GM12878 (cell line): Measurements from ENCODE around the gene GRM7. TPM values are rescaled to one million over a fixed set of nuclear protein-coding genes. Genes with fewer than 3 reads are reported as not detected.

Experiments
- ATAC-seq: fragments of 200-7000 bp; cut with Tn5 transposase; 3 replicates; pipeline ENCODE4 v1.9.1; 2020; ENCODE audit warnings: mild to moderate bottlenecking, moderate library complexity
- BruUV-seq: library from RNA; stranded (reverse); fragments of 400-500 nt; replicated peaks from 2 replicates; lab custom pipeline; 2021; lab: Mats Ljungman, UMichigan
- CTCF ChIA-PET: fragments of 300-600 bp; sonication (Branson Sonifier 250); formaldehyde crosslinking; extraction: SDS; loops from one replicate; lab custom pipeline; 2021; ENCODE audit warnings: inconsistent platforms; lab: Yijun Ruan, JAX
- POLR2A ChIA-PET: fragments of 350-600 bp; formaldehyde crosslinking; extraction: SDS; loops from one replicate; lab custom pipeline; 2021; ENCODE audit warnings: inconsistent platforms; lab: Charles Lee
- RAD21 ChIA-PET: fragments of 300-600 bp; sonication (Branson Sonifier 250); formaldehyde crosslinking; loops from one replicate; lab custom pipeline; 2023; ENCODE audit warnings: antibody characterized with exemption; ENCODE audit not compliant: unreplicated experiment; lab: Charles Lee
- SMC1A ChIA-PET: fragments of 300-600 bp; sonication (Branson Sonifier 250); formaldehyde crosslinking; loops from one replicate; lab custom pipeline; 2023; ENCODE audit not compliant: unreplicated experiment, uncharacterized antibody; lab: Charles Lee
- DNase-seq: peaks from one replicate; pipeline ENCODE4 v3.0.0-alpha.2; 2011; ENCODE audit warnings: low read depth, low spot score
- FAIRE-seq: peaks from 3 replicates; lab custom pipeline; 2011; peaks lifted over from hg19 to GRCh38; lab: Jason Lieb, UNC
- H2AFZ ChIP-seq: 2 replicates; pipeline ENCODE4 v1.6.0; 2011; ENCODE audit warnings: low read depth, low read length, control low read depth; ENCODE audit not compliant: control insufficient read depth
- H3K27ac ChIP-seq: 2 replicates; pipeline ENCODE4 v1.5.1; 2011; ENCODE audit warnings: control low read depth; ENCODE audit not compliant: control insufficient read depth, insufficient read depth
- H3K27me3 ChIP-seq, 2 experiments: replicated peaks in 1 of 2; 2 replicates each; pipeline versions ENCODE4 v1.6.0 to v1.6.1; 2011; ENCODE audit warnings: low read length in 1 of 2; ENCODE audit not compliant: control insufficient read depth in 2 of 2, insufficient read depth in 2 of 2
- H3K36me3 ChIP-seq, 2 experiments: 2 replicates each; pipeline ENCODE4 v1.5.1; 2011; ENCODE audit warnings: low read length in 1 of 2; ENCODE audit not compliant: control insufficient read depth in 2 of 2, insufficient read depth in 2 of 2
- H3K4me1 ChIP-seq: 2 replicates; pipeline ENCODE4 v1.6.1; 2011; ENCODE audit warnings: mild to moderate bottlenecking, low read length, moderate library complexity, mixed read lengths; ENCODE audit not compliant: control insufficient read depth, insufficient read depth
- H3K4me2 ChIP-seq: 2 replicates; pipeline ENCODE4 v1.6.0; 2011; ENCODE audit warnings: control low read depth; ENCODE audit not compliant: control insufficient read depth, insufficient read depth
- H3K4me3 ChIP-seq: fragments of 200-600 bp; sonication (generic); 2 replicates; pipeline ENCODE4 v1.5.1; 2016
- H3K79me2 ChIP-seq: 2 replicates; pipeline ENCODE4 v1.6.0; 2011; ENCODE audit warnings: low read length; ENCODE audit not compliant: control insufficient read depth, insufficient read depth
- H3K9ac ChIP-seq: 2 replicates; pipeline ENCODE4 v1.8.0; 2011; ENCODE audit warnings: low read length, control low read depth, mixed read lengths; ENCODE audit not compliant: control insufficient read depth, insufficient read depth
- H3K9me3 ChIP-seq: replicated peaks from 3 replicates; pipeline ENCODE4 v1.5.1; 2011; ENCODE audit warnings: mild to moderate bottlenecking, low read length; ENCODE audit not compliant: control insufficient read depth, insufficient read depth
- H4K20me1 ChIP-seq: 2 replicates; pipeline ENCODE4 v1.6.0; 2011; ENCODE audit not compliant: control insufficient read depth, insufficient read depth
- ATF7 ChIP-seq: fragments of 450-650 bp; IDR thresholded peaks from 2 replicates; pipeline ENCODE4 v1.6.1; 2016; ENCODE audit warnings: low read depth, mild to moderate bottlenecking
- CTCF ChIP-seq, 3 experiments: IDR thresholded peaks in 2 of 3; conservative IDR thresholded peaks in 1 of 3; 2 replicates each; pipeline ENCODE4 v1.5.1; 2011; ENCODE audit warnings: low read depth in 3 of 3, low read length in 3 of 3, mild to moderate bottlenecking in 3 of 3, control low read depth in 2 of 3, moderate library complexity in 2 of 3, inconsistent platforms in 1 of 3, mixed read lengths in 1 of 3; ENCODE audit not compliant: control insufficient read depth in 2 of 3, insufficient read depth in 1 of 3; ENCODE audit errors: extremely low read depth in 1 of 3
- EP300 ChIP-seq, 2 experiments: fragments of 150-350 bp in 1 of 2; IDR thresholded peaks; 2 replicates each; pipeline ENCODE4 v1.6.1; 2011 to 2012; ENCODE audit warnings: low read depth in 2 of 2, low read length in 2 of 2, borderline replicate concordance in 1 of 2, improper control_type of control experiment in 1 of 2, inconsistent platforms in 1 of 2; ENCODE audit not compliant: control insufficient read depth in 1 of 2
- KAT2A ChIP-seq: conservative IDR thresholded peaks from 2 replicates; pipeline ENCODE4 v1.6.1; 2011; ENCODE audit warnings: low read depth, low read length; ENCODE audit not compliant: control insufficient read depth
- POLR2AphosphoS5 ChIP-seq: IDR thresholded peaks from 2 replicates; pipeline ENCODE4 v1.6.1; 2011; ENCODE audit warnings: mild to moderate bottlenecking, low read length, inconsistent platforms
- TARDBP ChIP-seq: IDR thresholded peaks from 2 replicates; pipeline ENCODE4 v1.6.1; 2016; ENCODE audit warnings: borderline replicate concordance
- WRNIP1 ChIP-seq: IDR thresholded peaks from 2 replicates; pipeline ENCODE4 v1.6.1; 2011; ENCODE audit warnings: low read depth, low read length, improper control_type of control experiment, borderline replicate concordance
- YBX1 ChIP-seq: fragments of 450-650 bp; IDR thresholded peaks from 2 replicates; pipeline ENCODE4 v1.6.1; 2016; ENCODE audit warnings: antibody characterized with exemption
- ZNF384 ChIP-seq: IDR thresholded peaks from 2 replicates; pipeline ENCODE4 v1.6.1; 2012; ENCODE audit warnings: low read depth, mild to moderate bottlenecking, low read length, improper control_type of control experiment, borderline replicate concordance
- WGBS: methylation state at CpG from one replicate; pipeline ENCODE4 v1.1.6; 2016; ENCODE audit warnings: low lambda C conversion rate; ENCODE audit not compliant: insufficient replicate concordance, insufficient coverage; ENCODE audit errors: missing lambda C conversion rate; 5-methylcytosine and 5-hydroxymethylcytosine counted together
- in situ Hi-C: fragments of 300-500 bp; cut with MboI; formaldehyde crosslinking; loops from 9 replicates; pipeline ENCODE4 v1.14.3; 2018; ENCODE audit warnings: mixed read lengths
- intact Hi-C: fragments of 100-400 bp; cut with micrococcal nuclease; formaldehyde crosslinking; loops from one replicate; pipeline ENCODE4 v1.14.2; 2022; ENCODE audit not compliant: unreplicated experiment
- polyA plus RNA-seq, 11 experiments: library from polyadenylated mRNA; depleted of rRNA in 4 of 11; unstranded in 6 of 11; stranded (reverse) in 5 of 11; fragments of >200 nt; fragmentation: Nextera tagmentation in 4 of 11; fragmentation: Illumina TruSeq in 1 of 11; extraction: Ambion mirVana in 4 of 11; extraction: Trizol in 1 of 11; gene quantifications; 1 replicate in 1 of 11; 2 replicates in 10 of 11; pipeline versions ENCODE4 v1.2.1 to v1.2.3, GENCODE V29; 2011 to 2016; ENCODE audit warnings: inconsistent platforms in 2 of 11, missing spikeins in 2 of 11, low read depth in 1 of 11
- total RNA-seq, 4 experiments: library from RNA; depleted of rRNA in 3 of 4; stranded (reverse); fragments of >200 nt in 3 of 4; fragmentation: Illumina TruSeq in 1 of 4; extraction: Trizol in 1 of 4; gene quantifications; 2 replicates each; pipeline versions ENCODE4 v1.2.1 to v1.2.3, GENCODE V29; 2013 to 2021
- TF ChIP-seq, protein P1 (sequence below): fragments of 150-350 bp; IDR thresholded peaks from 2 replicates; pipeline ENCODE4 v1.6.1; 2014; ENCODE audit warnings: mild to moderate bottlenecking, low read depth, low read length

Gene GRM7
- total and polyA plus RNA-seq, 10 of the 15 experiments (the other 5 are each of a cell fraction or from before 2014, with no cell fraction given): not detected

GRCh38 chr3:7211740-7212139 is 350.8 kb downstream of the GRM7 start (continued):
- TF ChIP-seq ATF7 (peak; percentile 22; the same call in 1 of the 2 replicates), ZNF384 (peak; percentile 77; the same call in 1 of the 2 replicates), EP300 (IDR thresholded peaks at IDR 0.05; ENCODE audit: borderline replicate concordance in 1 of 2, control insufficient read depth in 1 of 2, low read depth in 2 of 2, low read length in 2 of 2) (peak in 1 of 2 experiments; percentile 14; a peak in 1 of 4 replicates), WRNIP1 (no peak)

DNA sequence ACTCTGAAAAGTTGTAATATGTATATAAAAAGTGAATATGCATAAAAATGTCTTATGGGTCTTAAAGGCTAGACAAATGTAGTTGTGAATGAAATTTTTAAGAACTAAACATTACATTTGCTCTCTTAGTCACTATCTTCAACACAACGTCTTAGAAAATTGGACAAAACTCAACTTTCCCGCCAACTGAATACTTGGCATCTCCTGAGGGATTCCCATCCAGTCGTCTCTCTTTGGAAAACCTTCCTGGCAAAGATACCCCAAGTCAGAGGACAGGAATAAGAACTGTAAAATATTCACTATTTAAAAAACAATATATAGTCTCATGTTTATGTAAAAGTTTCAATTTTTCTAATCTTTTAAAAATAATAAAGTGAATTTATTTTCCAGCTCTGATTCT is 354.8 kb downstream of the GRM7 start:
- DNase-seq (no peak), FAIRE-seq (no peak), ATAC-seq (no peak)
- H2AFZ ChIP-seq: no peak overlapping the region
- H3K9ac ChIP-seq: no peak overlapping the region
- H3K27ac ChIP-seq: no peak overlapping the region
- intact Hi-C loops (no loop called here), in situ Hi-C loops (no loop called here)
- BruUV-seq: no TSS peak
- H3K36me3 ChIP-seq: no peaks in the 10 kb centered on the region
- H3K4me1 ChIP-seq: no peaks in the 10 kb centered on the region
- 15% methylated on average over 3 of the region's 3 CpGs for WGBS
- POLR2A ChIA-PET: interaction anchor here (1.7 kb wide), 1 partner anchor 9 kb away, joined by 3 read pairs; no protein-coding TSS in a partner anchor
- TF ChIP-seq POLR2AphosphoS5 (no peak), KAT2A (no peak), CTCF (IDR thresholded peaks at IDR 0.05 in 2 of 3, conservative IDR thresholded peaks at IDR 0.05 in 1 of 3; ENCODE audit: control insufficient read depth in 2 of 3, extremely low read depth in 1 of 3, insufficient read depth in 1 of 3, low read depth in 3 of 3, low read length in 3 of 3) (no peak), YBX1 (no peak), TARDBP (no peak)
- TF ChIP-seq, protein P1, sequence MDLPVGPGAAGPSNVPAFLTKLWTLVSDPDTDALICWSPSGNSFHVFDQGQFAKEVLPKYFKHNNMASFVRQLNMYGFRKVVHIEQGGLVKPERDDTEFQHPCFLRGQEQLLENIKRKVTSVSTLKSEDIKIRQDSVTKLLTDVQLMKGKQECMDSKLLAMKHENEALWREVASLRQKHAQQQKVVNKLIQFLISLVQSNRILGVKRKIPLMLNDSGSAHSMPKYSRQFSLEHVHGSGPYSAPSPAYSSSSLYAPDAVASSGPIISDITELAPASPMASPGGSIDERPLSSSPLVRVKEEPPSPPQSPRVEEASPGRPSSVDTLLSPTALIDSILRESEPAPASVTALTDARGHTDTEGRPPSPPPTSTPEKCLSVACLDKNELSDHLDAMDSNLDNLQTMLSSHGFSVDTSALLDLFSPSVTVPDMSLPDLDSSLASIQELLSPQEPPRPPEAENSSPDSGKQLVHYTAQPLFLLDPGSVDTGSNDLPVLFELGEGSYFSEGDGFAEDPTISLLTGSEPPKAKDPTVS: no peak
- H3K79me2 ChIP-seq: no peaks in the 10 kb centered on the region
- no peaks in the 10 kb centered on the region for H3K9me3 ChIP-seq
- no peaks in the 10 kb centered on the region for H4K20me1 ChIP-seq
- RAD21 ChIA-PET: no interaction called here
- SMC1A ChIA-PET: interaction anchor here (1.7 kb wide), 1 partner anchor 29 kb away, joined by 3 read pairs; no protein-coding TSS in a partner anchor
- H3K4me3 ChIP-seq: no peak overlapping the region
- H3K27me3 ChIP-seq: no peaks in the 10 kb centered on the region
- H3K4me2 ChIP-seq: no peak overlapping the region
- CTCF ChIA-PET: no interaction called here
